HepG2 (cell line): ENCODE results near the gene MYH16. TPM values are rescaled to one million over a fixed set of nuclear protein-coding genes. Genes with fewer than 3 reads are reported as not detected.

Source experiments
- ATAC-seq: fragments of 200-7000 bp; cut with Tn5 transposase; 3 replicates; pipeline ENCODE4 v1.9.1; 2020; ENCODE audit warnings: mild to moderate bottlenecking, moderate library complexity
- Bru-seq: library from RNA; stranded (reverse); fragments of 400-500 nt; gene quantifications from one replicate; lab custom pipeline; 2021; lab: Mats Ljungman, UMichigan
- BruChase-seq, 2 experiments: library from RNA; stranded (reverse); fragments of 400-500 nt; gene quantifications; one replicate each; lab custom pipeline; 2021; lab: Mats Ljungman, UMichigan
- BruUV-seq: library from RNA; stranded (reverse); fragments of 400-500 nt; replicated peaks from 2 replicates; lab custom pipeline; 2021; lab: Mats Ljungman, UMichigan
- CTCF ChIA-PET: fragments of 300-600 bp; formaldehyde crosslinking; extraction: SDS; loops from one replicate; lab custom pipeline; 2021; ENCODE audit warnings: low total read pairs, inconsistent platforms, low intra/inter-chr PET ratio; lab: Yijun Ruan, JAX
- POLR2A ChIA-PET: fragments of 350-600 bp; sonication (Branson Sonifier 250); formaldehyde crosslinking; loops from one replicate; lab custom pipeline; 2020; ENCODE audit warnings: antibody characterized with exemption, inconsistent platforms; lab: Yijun Ruan, JAX
- DNase-seq: peaks from one replicate; pipeline ENCODE4 v3.0.0-alpha.2; 2015; ENCODE audit warnings: low spot score
- FAIRE-seq: peaks from 3 replicates; lab custom pipeline; 2011; peaks lifted over from hg19 to GRCh38; lab: Jason Lieb, UNC
- H2AFZ ChIP-seq: one replicate; pipeline ENCODE4 v1.6.1; 2011; ENCODE audit warnings: low read length, inconsistent platforms
- H3K27ac ChIP-seq: fragments of 300-600 bp; 3 replicates; pipeline ENCODE4 v1.8.0; 2011; ENCODE audit warnings: mixed run types, mild to moderate bottlenecking, mixed read lengths, low read length, inconsistent platforms; ENCODE audit not compliant: insufficient read depth; ENCODE audit errors: extremely low read length
- H3K27me3 ChIP-seq, 2 experiments: fragments of 200-600 bp in 1 of 2; 2 replicates in 1 of 2; 3 replicates in 1 of 2; pipeline versions ENCODE4 v1.6.0 to v1.8.0; 2011; ENCODE audit warnings: low read length in 2 of 2, mild to moderate bottlenecking in 2 of 2, moderate library complexity in 2 of 2, inconsistent platforms in 1 of 2; ENCODE audit not compliant: insufficient read depth in 2 of 2, control insufficient read depth in 1 of 2
- H3K36me3 ChIP-seq, 2 experiments: fragments of 200-600 bp in 1 of 2; replicated peaks in 1 of 2; 2 replicates in 1 of 2; 3 replicates in 1 of 2; pipeline versions ENCODE4 v1.5.1 to v1.8.0; 2011; ENCODE audit warnings: low read length in 2 of 2, inconsistent platforms in 1 of 2; ENCODE audit not compliant: insufficient read depth in 2 of 2, control insufficient read depth in 1 of 2
- H3K4me1 ChIP-seq: 2 replicates; pipeline ENCODE4 v1.5.1; 2012; ENCODE audit warnings: low read length, inconsistent platforms; ENCODE audit not compliant: insufficient read depth
- H3K4me2 ChIP-seq: 2 replicates; pipeline ENCODE4 v1.6.0; 2011; ENCODE audit warnings: low read depth, low read length, inconsistent platforms
- H3K4me3 ChIP-seq, 3 experiments: fragments of 200-600 bp in 1 of 3; sonication (generic), shearing (Covaris generic) in 1 of 3; replicated peaks in 1 of 3; 2 replicates each; pipeline ENCODE4 v1.5.1; 2011 to 2016; ENCODE audit warnings: low read length in 3 of 3, inconsistent platforms in 2 of 3, low read depth in 2 of 3, mild to moderate bottlenecking in 2 of 3, control low read depth in 1 of 3, mixed read lengths in 1 of 3; ENCODE audit not compliant: insufficient read depth in 1 of 3
- H3K79me2 ChIP-seq: one replicate; pipeline ENCODE4 v1.6.1; 2011; ENCODE audit warnings: low read length, inconsistent platforms; ENCODE audit not compliant: insufficient read depth
- H3K9ac ChIP-seq: 2 replicates; pipeline ENCODE4 v1.6.0; 2011; ENCODE audit warnings: mild to moderate bottlenecking, low read depth, low read length, inconsistent platforms; ENCODE audit not compliant: insufficient read depth
- H3K9me3 ChIP-seq: 2 replicates; pipeline ENCODE4 v1.5.1; 2012; ENCODE audit warnings: mild to moderate bottlenecking, low read length
- H4K20me1 ChIP-seq: 2 replicates; pipeline ENCODE4 v1.6.0; 2011; ENCODE audit warnings: inconsistent platforms, mild to moderate bottlenecking, low read length, moderate library complexity; ENCODE audit not compliant: insufficient read depth
- CBFB ChIP-seq: sonication (generic); formaldehyde crosslinking; IDR thresholded peaks from 2 replicates; pipeline ENCODE4 v1.4.0; 2020; ENCODE audit warnings: missing genetic modification reagents
- DPF2 ChIP-seq: sonication (generic); formaldehyde crosslinking; IDR thresholded peaks from 2 replicates; pipeline ENCODE4 v1.4.0; 2020; ENCODE audit warnings: mild to moderate bottlenecking, low read depth, missing genetic modification reagents, borderline replicate concordance
- IRX3 ChIP-seq: sonication (generic); formaldehyde crosslinking; IDR thresholded peaks from 2 replicates; pipeline ENCODE4 v1.8.1; 2023; ENCODE audit warnings: mild to moderate bottlenecking, low read depth, missing genetic modification reagents, borderline replicate concordance
- KMT2A ChIP-seq: sonication (generic); formaldehyde crosslinking; IDR thresholded peaks from 2 replicates; pipeline ENCODE4 v1.4.0; 2020; ENCODE audit warnings: missing genetic modification reagents
- NFAT5 ChIP-seq: sonication (generic); formaldehyde crosslinking; IDR thresholded peaks from 2 replicates; pipeline ENCODE4 v1.4.0; 2020; ENCODE audit warnings: missing genetic modification reagents
- NR2F1 ChIP-seq, 2 experiments: fragments of 450-650 bp in 1 of 2; formaldehyde crosslinking in 1 of 2; IDR thresholded peaks; 2 replicates each; pipeline versions ENCODE4 v1.5.0 to v1.6.1; 2016 to 2020; ENCODE audit warnings: mild to moderate bottlenecking in 1 of 2, missing compliant biosample characterization in 1 of 2, missing genetic modification reagents in 1 of 2, moderate library complexity in 1 of 2
- ZNF121 ChIP-seq: sonication (generic); formaldehyde crosslinking; IDR thresholded peaks from 2 replicates; pipeline ENCODE4 v1.5.0; 2020; ENCODE audit warnings: mild to moderate bottlenecking, missing genetic modification reagents
- ZNF451 ChIP-seq: sonication (generic); formaldehyde crosslinking; IDR thresholded peaks from 2 replicates; pipeline ENCODE4 v1.5.0; 2020; ENCODE audit warnings: mild to moderate bottlenecking, missing genetic modification reagents
- ZNF501 ChIP-seq: sonication (generic); formaldehyde crosslinking; IDR thresholded peaks from 2 replicates; pipeline ENCODE4 v1.5.1; 2020; ENCODE audit warnings: mild to moderate bottlenecking, moderate library complexity, missing genetic modification reagents
- ZNF770 ChIP-seq: sonication (generic); formaldehyde crosslinking; IDR thresholded peaks from 2 replicates; pipeline ENCODE4 v1.5.0; 2020; ENCODE audit warnings: mild to moderate bottlenecking, missing genetic modification reagents
- WGBS: methylation state at CpG from one replicate; pipeline ENCODE4 v1.1.6; 2017; ENCODE audit warnings: low lambda C conversion rate; 5-methylcytosine and 5-hydroxymethylcytosine counted together
- in situ Hi-C: cut with HindIII; loops from 2 replicates; pipeline ENCODE4 v1.10.0; 2017; ENCODE audit warnings: low pct_unique_long_range_greater_than_20kb; ENCODE audit not compliant: extremely low pct_ligation_motif_present
- intact Hi-C: fragments of 100-400 bp; cut with micrococcal nuclease; formaldehyde crosslinking; loops from one replicate; pipeline ENCODE4 v1.10.0; 2022; ENCODE audit not compliant: unreplicated experiment
- long read RNA-seq, 2 experiments: library from RNA in 1 of 2; library from polyadenylated mRNA in 1 of 2; stranded (forward) in 1 of 2; unstranded in 1 of 2; transcript quantifications; one replicate each; pipeline ENCODE4 v2.0.0, GENCODE V29; 2019 to 2022
- polyA minus RNA-seq, 3 experiments: library from RNA; depleted of rRNA, polyadenylated mRNA; stranded (reverse); fragments of >200 nt; gene quantifications; 2 replicates each; pipeline ENCODE4 v1.2.3, GENCODE V29; 2011; ENCODE audit warnings: low replicate concordance in 1 of 3
- polyA plus RNA-seq, 8 experiments: library from polyadenylated mRNA; depleted of rRNA in 3 of 8; stranded (reverse) in 7 of 8; unstranded in 1 of 8; fragments of >200 nt; fragmentation: Illumina TruSeq in 4 of 8; extraction: Trizol in 4 of 8; gene quantifications; 2 replicates each; pipeline versions ENCODE4 v1.2.1 to v1.2.3, GENCODE V29; 2011 to 2016; ENCODE audit warnings: low read depth in 4 of 8, missing spikeins in 1 of 8, mixed read lengths in 1 of 8; ENCODE audit not compliant: insufficient read depth in 1 of 8
- total RNA-seq, 5 experiments: library from RNA; depleted of rRNA; stranded (reverse); fragments of >200 nt; fragmentation: Illumina TruSeq; extraction: Trizol; gene quantifications; 2 replicates each; pipeline ENCODE4 v1.2.3, GENCODE V29; 2016; ENCODE audit warnings: low read depth in 1 of 5

Gene MYH16
- total RNA-seq (2016; rRNA removed; fragmentation: Illumina TruSeq; extraction: Trizol) (0.15 and 0.20 TPM in 2 replicates), polyA plus RNA-seq (2011; rRNA removed) (0.05 and 0.25 TPM in 2 replicates), polyA minus RNA-seq (2011; rRNA and poly(A)+ RNA removed; ENCODE audit: low replicate concordance) (not detected in 2 replicates), Bru-seq, nascent RNA (percentile 6 among the genes with signal in this experiment), BruChase-seq, experiment 1, labeled RNA remaining after a 6-hour chase (percentile 6 among the genes with signal in this experiment), BruChase-seq, experiment 2, labeled RNA remaining after a 2-hour chase (percentile 5 among the genes with signal in this experiment)
- not detected in 2 replicates for total RNA-seq (2016; cell fraction: cytosol; rRNA removed; fragmentation: Illumina TruSeq; extraction: Trizol; ENCODE audit: low read depth)
- total RNA-seq (2016; cell fraction: insoluble cytoplasmic fraction; rRNA removed; fragmentation: Illumina TruSeq; extraction: Trizol) = 0.15 and 0.37 TPM in 2 replicates
- total RNA-seq (2016; cell fraction: membrane; rRNA removed; fragmentation: Illumina TruSeq; extraction: Trizol) = 0.15 TPM in 1 of 2 replicates, not detected in the other
- 0.13 TPM in 1 of 2 replicates, not detected in the other for total RNA-seq (2016; cell fraction: nucleus; rRNA removed; fragmentation: Illumina TruSeq; extraction: Trizol)
- polyA plus RNA-seq (2011; cell fraction: cytosol; rRNA removed) = 0.06 and 0.11 TPM in 2 replicates
- polyA plus RNA-seq (2011; cell fraction: nucleus; rRNA removed) = 0.05 and 0.08 TPM in 2 replicates
- 0.05 TPM in 1 of 2 replicates, not detected in the other for polyA plus RNA-seq (2012)
- 0.11 and 0.15 TPM in 2 replicates for polyA plus RNA-seq (2016; cell fraction: cytosol; fragmentation: Illumina TruSeq; extraction: Trizol; ENCODE audit: low read depth)
- 0.11 and 0.27 TPM in 2 replicates for polyA plus RNA-seq (2016; cell fraction: insoluble cytoplasmic fraction; fragmentation: Illumina TruSeq; extraction: Trizol; ENCODE audit: low read depth)
- 0.10 TPM in 1 of 2 replicates, not detected in the other for polyA plus RNA-seq (2016; cell fraction: membrane; fragmentation: Illumina TruSeq; extraction: Trizol; ENCODE audit: low read depth)
- polyA plus RNA-seq (2016; cell fraction: nucleus; fragmentation: Illumina TruSeq; extraction: Trizol; ENCODE audit: insufficient read depth, low read depth) = not detected in 2 replicates
- polyA minus RNA-seq (2011; cell fraction: cytosol; rRNA and poly(A)+ RNA removed) = not detected in 2 replicates
- not detected in 2 replicates for polyA minus RNA-seq (2011; cell fraction: nucleus; rRNA and poly(A)+ RNA removed)
- long read RNA-seq, experiment 1 = 0 reads
- long read RNA-seq, experiment 2 = 0 reads

- Histone ChIP-seq H3K4me3 (no peak within 1 kb of the TSS), H2AFZ (no peak within 1 kb of the TSS), H3K27ac (no peak within 1 kb of the TSS), H3K9me3 (no peaks in the 10 kb centered on the region), H3K4me1 (peaks cover 33% of the 10 kb centered on the region), H4K20me1 (no peaks in the 10 kb centered on the region), H3K4me2 (peak within 1 kb of the TSS; percentile 18; the same call in 1 of the 2 replicates), H3K27me3 (peaks cover 0 to 8% of the 10 kb centered on the region in 2 experiments; a peak in 1 of 5 replicates), H3K79me2 (no peaks in the 10 kb centered on the region), H3K36me3 (no peaks in the 10 kb centered on the region), H3K9ac (no peak within 1 kb of the TSS)
- CTCF ChIA-PET = no interaction called here
- no peak for ATAC-seq
- no peak for FAIRE-seq
- 23% methylated on average over 2 of the region's 2 CpGs for WGBS
- TF ChIP-seq DPF2 (CRISPR knock-in tag) (no peak), IRX3 (CRISPR knock-in tag) (no peak), ZNF121 (CRISPR knock-in tag) (peak; percentile 66), NR2F1 (CRISPR knock-in tag; IDR thresholded peaks at IDR 0.05) (no peak), ZNF770 (CRISPR knock-in tag) (peak; percentile 59), ZNF501 (CRISPR knock-in tag) (no peak), ZNF451 (CRISPR knock-in tag) (no peak), NFAT5 (CRISPR knock-in tag) (no peak), CBFB (CRISPR knock-in tag) (no peak), KMT2A (no peak)
- POLR2A ChIA-PET = interaction anchor here (0.6 kb wide), 1 partner anchor 57 kb away, joined by 3 read pairs; no protein-coding TSS in a partner anchor
- no peak for DNase-seq
- intact Hi-C loops (no loop called here), in situ Hi-C loops (no loop called here)
- BruUV-seq = no TSS peak
These were observed at the start of gene MYH16 for GRCh38 chr7:99272476-99273045. TSS of gene MYH16 (plus strand) at chr7:99272839.
